Body of pancreas (tissue), 4 donors: ENCODE results near the gene MYO1C. TPM values are rescaled to one million over a fixed set of nuclear protein-coding genes. Genes with fewer than 3 reads are reported as not detected.

Source experiments
- ATAC-seq: fragments of 150-250 bp; one replicate; pipeline ENCODE4 v1.9.1; 2016
- DNase-seq, 4 donors: peaks; one replicate each; pipeline ENCODE4 v3.0.0-alpha.2; 2019
- H3K27ac ChIP-seq, 4 donors: fragments of 200-600 bp; sonication (generic); 1 replicate in 3 of 4; 2 replicates in 1 of 4; pipeline versions ENCODE4 v1.5.1 to v1.6.1; 2016 to 2019; ENCODE audit warnings: mild to moderate bottlenecking in 1 of 4, mixed read lengths in 1 of 4, moderate library complexity in 1 of 4
- H3K27me3 ChIP-seq, 2 donors: fragments of 200-600 bp; sonication (generic); one replicate each; pipeline ENCODE4 v1.6.0; 2016; ENCODE audit warnings: mild to moderate bottlenecking in 1 of 2
- H3K36me3 ChIP-seq, 2 donors: fragments of 200-600 bp; sonication (generic); replicated peaks in 1 of 2; 2 replicates each; pipeline ENCODE4 v1.5.1; 2016; ENCODE audit warnings: low read depth in 2 of 2; ENCODE audit not compliant: insufficient read depth in 1 of 2
- H3K4me1 ChIP-seq: fragments of 200-600 bp; sonication (generic); one replicate; pipeline ENCODE4 v1.6.0; 2016
- H3K4me3 ChIP-seq, 2 donors: fragments of 200-600 bp; sonication (generic); 1 replicate in 1 of 2; 2 replicates in 1 of 2; pipeline ENCODE4 v1.5.1; 2016 to 2019
- H3K9me3 ChIP-seq, 3 donors: fragments of 200-600 bp; sonication (generic); 1 replicate in 2 of 3; 2 replicates in 1 of 3; pipeline ENCODE4 v1.5.1; 2016
- CTCF ChIP-seq, 7 experiments: fragments of 450-650 bp in 4 of 7; fragments of 200-600 bp in 3 of 7; sonication (generic) in 3 of 7; IDR thresholded peaks; one replicate each; pipeline ENCODE4 v1.5.1; 2016 to 2019; ENCODE audit warnings: antibody characterized with exemption in 7 of 7
- POLR2A ChIP-seq, 3 donors: fragments of 450-650 bp; IDR thresholded peaks; one replicate each; pipeline ENCODE4 v1.6.1; 2016; ENCODE audit warnings: antibody characterized with exemption in 3 of 3, mild to moderate bottlenecking in 2 of 3
- WGBS, 2 donors: methylation state at CpG; one replicate each; pipeline ENCODE4 v1.1.5; 2017; 5-methylcytosine and 5-hydroxymethylcytosine counted together
- intact Hi-C: fragments of 100-400 bp; cut with DNase I; formaldehyde crosslinking; loops from one replicate; pipeline ENCODE4 v1.15.1; 2023
- total RNA-seq, 2 donors: library from RNA; depleted of rRNA; stranded (reverse); fragments of >200 nt; gene quantifications; one replicate each; pipeline ENCODE4 v1.1.0, GENCODE V29; 2016

Gene MYO1C
- total RNA-seq, 2 donors from 2014 or later, result 77.3 to 94.6 TPM

GRCh38 chr17:1519678-1520077 is 27.2 kb upstream of the MYO1C start:
- intact Hi-C loops, result no loop called here
- Histone ChIP-seq H3K27me3 (no peaks in the 10 kb centered on the region), H3K36me3 (no peaks in the 10 kb centered on the region), H3K4me3 (no peak overlapping the region), H3K27ac (no peak overlapping the region), H3K4me1 (peaks cover 24% of the 10 kb centered on the region), H3K9me3 (no peaks in the 10 kb centered on the region)
- 77 to 86% methylated on average over 7 of the region's 7 CpGs for WGBS, 2 donors
- TF ChIP-seq POLR2A (IDR thresholded peaks at IDR 0.05), result no peak
- no peak for TF ChIP-seq CTCF (IDR thresholded peaks at IDR 0.05)
- DNase-seq (no peak), ATAC-seq (no peak)

- TF ChIP-seq CTCF (IDR thresholded peaks at IDR 0.05) (no peak), POLR2A (IDR thresholded peaks at IDR 0.05) (no peak)
- 70 to 83% methylated on average over 2 of the region's 2 CpGs for WGBS, 2 donors
- Histone ChIP-seq H3K4me3 (no peak overlapping the region), H3K4me1 (peaks cover 30% of the 10 kb centered on the region), H3K36me3 (no peaks in the 10 kb centered on the region), H3K27ac (no peak overlapping the region), H3K9me3 (no peaks in the 10 kb centered on the region), H3K27me3 (no peaks in the 10 kb centered on the region)
- no peak for ATAC-seq
- intact Hi-C loops, result no loop called here
- DNase-seq, result no peak
Measured at GRCh38 chr17:1518410-1518809, 25.9 kb upstream of the MYO1C start.

- WGBS, 2 donors, result 0% methylated on average over 25 to 91 of the region's 91 CpGs
- no peaks in the 10 kb centered on the region for H3K27me3 ChIP-seq
- peak; percentile 45 to 75 (median 72) for TF ChIP-seq POLR2A (IDR thresholded peaks at IDR 0.05)
- TF ChIP-seq CTCF (IDR thresholded peaks at IDR 0.05), result peak in 3 of 7 experiments; percentile 8 to 16 (median 14)
- intact Hi-C loops, result no loop called here
- peaks cover 30% of the 10 kb centered on the region for H3K4me1 ChIP-seq
- H3K4me3 ChIP-seq, result peak within 1 kb of the TSS; percentile 66 to 99
- peak within 1 kb of the TSS; percentile 68 to 93 (median 78) for H3K27ac ChIP-seq
- DNase-seq, result peak; percentile 98 to 99 (median 99)
- ATAC-seq, result peak; percentile 98
- H3K9me3 ChIP-seq, result no peaks in the 10 kb centered on the region
- H3K36me3 ChIP-seq, result peaks cover 0 to 2% of the 10 kb centered on the region in 2 donors
Measured at GRCh38 chr17:1516388-1517161, 24.1 kb upstream of the MYO1C start, which contains the start of gene INPP5K. Gene INPP5K (minus strand): TSS chr17:1516612. CDS start chr17:1516499, 113 bp downstream.

GRCh38 chr17:1515640-1516387 is 23.3 kb upstream of the MYO1C start:
- WGBS, 2 donors, result 0 to 1% methylated on average over 16 to 31 of the region's 31 CpGs
- DNase-seq (peak; percentile 55 to 77 (median 64)), ATAC-seq (peak; percentile 33)
- no peaks in the 10 kb centered on the region for H3K9me3 ChIP-seq
- H3K4me3 ChIP-seq, result peak overlapping the region; percentile 66 to 99
- H3K27ac ChIP-seq, result peak overlapping the region; percentile 67 to 93 (median 76)
- H3K4me1 ChIP-seq, result peaks cover 30% of the 10 kb centered on the region
- intact Hi-C loops, result no loop called here
- TF ChIP-seq POLR2A (IDR thresholded peaks at IDR 0.05) (no peak), CTCF (IDR thresholded peaks at IDR 0.05) (peak in 6 of 7 experiments; percentile 34 to 74 (median 65))
- H3K27me3 ChIP-seq, result no peaks in the 10 kb centered on the region
- H3K36me3 ChIP-seq, result peaks cover 0 to 2% of the 10 kb centered on the region in 2 donors
